HG02938 (cell line): ENCODE data around the gene LRP6.

ENCODE experiments used
- ATAC-seq: cut with Tn5 transposase; IDR thresholded peaks from one replicate; pipeline ENCODE4 v1.9.1; 2021; ENCODE audit warnings: mild to moderate bottlenecking, moderate library complexity; ENCODE audit not compliant: unreplicated experiment

LRP6 gene

GRCh38 chr12:12083688-12084087, 183.2 kb downstream of the LRP6 start:
- no peak for ATAC-seq

- peak; percentile 64 for ATAC-seq
Observed at GRCh38 chr12:12081836-12082497, 184.9 kb downstream of the LRP6 start.

- ATAC-seq: no peak
Observed at GRCh38 chr12:12079291-12079690, 187.6 kb downstream of the LRP6 start.

- ATAC-seq: no peak
Observed at GRCh38 chr12:12072064-12072760, 194.6 kb downstream of the LRP6 start.

- ATAC-seq: no peak
Observed at GRCh38 chr12:12070674-12071656, 195.9 kb downstream of the LRP6 start, which contains the start of gene BCL2L14. Gene BCL2L14, plus strand, starts transcription at chr12:12070939. Its CDS starts 8,367 bp downstream, at chr12:12079306.

- ATAC-seq: no peak
Observed at GRCh38 chr12:12069821-12070548, 196.9 kb downstream of the LRP6 start.

GRCh38 chr12:12068751-12069150, 198.1 kb downstream of the LRP6 start:
- ATAC-seq: no peak
